HEK293T (cell line): ENCODE data around the gene ISX.

Experiments
- ARNT ChIP-seq: fragments of 450-650 bp; IDR thresholded peaks from 2 replicates; pipeline ENCODE4 v1.6.1; 2017; ENCODE audit warnings: mild to moderate bottlenecking
- BHLHE40 ChIP-seq: fragments of 450-650 bp; IDR thresholded peaks from 2 replicates; pipeline ENCODE4 v1.6.1; 2016; ENCODE audit warnings: mild to moderate bottlenecking, moderate library complexity, borderline replicate concordance
- ELF4 ChIP-seq: fragments of 450-650 bp; IDR thresholded peaks from 2 replicates; pipeline ENCODE4 v1.6.1; 2017; ENCODE audit warnings: antibody characterized with exemption
- FOXA1 ChIP-seq: fragments of 450-650 bp; IDR thresholded peaks from 2 replicates; pipeline ENCODE4 v1.6.1; 2016; ENCODE audit warnings: mild to moderate bottlenecking
- FOXK2 ChIP-seq: fragments of 450-650 bp; IDR thresholded peaks from 2 replicates; pipeline ENCODE4 v1.6.1; 2016; ENCODE audit warnings: mild to moderate bottlenecking
- FOXM1 ChIP-seq: fragments of 450-650 bp; IDR thresholded peaks from 2 replicates; pipeline ENCODE4 v1.6.1; 2017; ENCODE audit warnings: mild to moderate bottlenecking, borderline replicate concordance
- L3MBTL2 ChIP-seq: fragments of 450-650 bp; conservative IDR thresholded peaks from 2 replicates; pipeline ENCODE4 v1.6.1; 2016; ENCODE audit warnings: mild to moderate bottlenecking
- NFRKB ChIP-seq: fragments of 450-650 bp; IDR thresholded peaks from 2 replicates; pipeline ENCODE4 v1.6.1; 2016; ENCODE audit warnings: mild to moderate bottlenecking, moderate library complexity
- PKNOX1 ChIP-seq: fragments of 450-650 bp; IDR thresholded peaks from 2 replicates; pipeline ENCODE4 v1.6.1; 2016
- SP1 ChIP-seq: fragments of 450-650 bp; IDR thresholded peaks from 2 replicates; pipeline ENCODE4 v1.6.1; 2017
- SUZ12 ChIP-seq: fragments of 450-650 bp; IDR thresholded peaks from 2 replicates; pipeline ENCODE4 v1.6.1; 2016; ENCODE audit warnings: mild to moderate bottlenecking
- TARDBP ChIP-seq: fragments of 450-650 bp; IDR thresholded peaks from 2 replicates; pipeline ENCODE4 v1.6.1; 2016

GRCh38 chr22:35056486-35056885 is 9.5 kb upstream of the ISX start:
- TF ChIP-seq FOXM1 (no peak), SP1 (no peak), L3MBTL2 (no peak), TARDBP (no peak), BHLHE40 (no peak), FOXA1 (no peak), ARNT (no peak), ELF4 (no peak), SUZ12 (no peak), PKNOX1 (no peak), NFRKB (no peak), FOXK2 (no peak)
